Lower lobe of right lung (tissue), 2 donors: ENCODE results near the gene BANF1. TPM values are rescaled to one million over a fixed set of nuclear protein-coding genes. Genes with fewer than 3 reads are reported as not detected.

Experiments used
- ATAC-seq, 2 donors: fragments of 200-7000 bp; cut with Tn5 transposase; one replicate each; pipeline ENCODE4 v1.9.1; 2020 to 2022; ENCODE audit warnings: mild to moderate bottlenecking in 2 of 2, moderate library complexity in 2 of 2
- DNase-seq: peaks from one replicate; pipeline ENCODE4 v3.0.0-alpha.2; 2020
- H3K27ac ChIP-seq: fragments of 200-600 bp; one replicate; pipeline ENCODE4 v1.8.0; 2022
- H3K27me3 ChIP-seq: fragments of 200-600 bp; one replicate; pipeline ENCODE4 v1.8.0; 2022; ENCODE audit warnings: low read depth
- H3K36me3 ChIP-seq: fragments of 200-600 bp; one replicate; pipeline ENCODE4 v1.8.0; 2022; ENCODE audit warnings: mild to moderate bottlenecking
- H3K4me1 ChIP-seq: fragments of 200-600 bp; one replicate; pipeline ENCODE4 v1.8.0; 2022
- H3K4me3 ChIP-seq: fragments of 200-600 bp; one replicate; pipeline ENCODE4 v1.8.0; 2022; ENCODE audit warnings: mild to moderate bottlenecking
- H3K9me3 ChIP-seq: fragments of 200-600 bp; one replicate; pipeline ENCODE4 v1.8.0; 2022
- intact Hi-C: fragments of 100-400 bp; cut with DNase I; formaldehyde crosslinking; loops from one replicate; pipeline ENCODE4 v1.11.0; 2022
- total RNA-seq: library from RNA; stranded (reverse); fragmentation: NEBNext Ultra II Directional; extraction: Animal tissue kit (Norgen Biotek cat#: 25700); gene quantifications from one replicate; pipeline ENCODE4 v1.2.1, GENCODE V29; 2021
- TF ChIP-seq, protein P1 (sequence below): fragments of 200-600 bp; IDR thresholded peaks from one replicate; pipeline ENCODE4 v1.8.0; 2022; ENCODE audit warnings: antibody characterized with exemption, mild to moderate bottlenecking
- donor health status: DM: no; HTN: yes; CAD: no; lungs with severe emphysema.

Gene BANF1
- total RNA-seq, 1 donor from 2014 or later: 156 TPM

- Histone ChIP-seq H3K4me3 (peak overlapping the region; percentile 97), H3K9me3 (no peaks in the 10 kb centered on the region), H3K4me1 (peaks cover 23% of the 10 kb centered on the region), H3K36me3 (peaks cover 27% of the 10 kb centered on the region), H3K27ac (peak overlapping the region; percentile 90), H3K27me3 (no peaks in the 10 kb centered on the region)
- DNase-seq (no peak), ATAC-seq (peak in 1 of 2 donors; percentile 4)
- TF ChIP-seq, protein P1, sequence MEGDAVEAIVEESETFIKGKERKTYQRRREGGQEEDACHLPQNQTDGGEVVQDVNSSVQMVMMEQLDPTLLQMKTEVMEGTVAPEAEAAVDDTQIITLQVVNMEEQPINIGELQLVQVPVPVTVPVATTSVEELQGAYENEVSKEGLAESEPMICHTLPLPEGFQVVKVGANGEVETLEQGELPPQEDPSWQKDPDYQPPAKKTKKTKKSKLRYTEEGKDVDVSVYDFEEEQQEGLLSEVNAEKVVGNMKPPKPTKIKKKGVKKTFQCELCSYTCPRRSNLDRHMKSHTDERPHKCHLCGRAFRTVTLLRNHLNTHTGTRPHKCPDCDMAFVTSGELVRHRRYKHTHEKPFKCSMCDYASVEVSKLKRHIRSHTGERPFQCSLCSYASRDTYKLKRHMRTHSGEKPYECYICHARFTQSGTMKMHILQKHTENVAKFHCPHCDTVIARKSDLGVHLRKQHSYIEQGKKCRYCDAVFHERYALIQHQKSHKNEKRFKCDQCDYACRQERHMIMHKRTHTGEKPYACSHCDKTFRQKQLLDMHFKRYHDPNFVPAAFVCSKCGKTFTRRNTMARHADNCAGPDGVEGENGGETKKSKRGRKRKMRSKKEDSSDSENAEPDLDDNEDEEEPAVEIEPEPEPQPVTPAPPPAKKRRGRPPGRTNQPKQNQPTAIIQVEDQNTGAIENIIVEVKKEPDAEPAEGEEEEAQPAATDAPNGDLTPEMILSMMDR: no peak
- intact Hi-C loops: no loop called here
Measured at GRCh38 chr11:65960824-65961266, 41.5 kb upstream of the BANF1 start.

DNA sequence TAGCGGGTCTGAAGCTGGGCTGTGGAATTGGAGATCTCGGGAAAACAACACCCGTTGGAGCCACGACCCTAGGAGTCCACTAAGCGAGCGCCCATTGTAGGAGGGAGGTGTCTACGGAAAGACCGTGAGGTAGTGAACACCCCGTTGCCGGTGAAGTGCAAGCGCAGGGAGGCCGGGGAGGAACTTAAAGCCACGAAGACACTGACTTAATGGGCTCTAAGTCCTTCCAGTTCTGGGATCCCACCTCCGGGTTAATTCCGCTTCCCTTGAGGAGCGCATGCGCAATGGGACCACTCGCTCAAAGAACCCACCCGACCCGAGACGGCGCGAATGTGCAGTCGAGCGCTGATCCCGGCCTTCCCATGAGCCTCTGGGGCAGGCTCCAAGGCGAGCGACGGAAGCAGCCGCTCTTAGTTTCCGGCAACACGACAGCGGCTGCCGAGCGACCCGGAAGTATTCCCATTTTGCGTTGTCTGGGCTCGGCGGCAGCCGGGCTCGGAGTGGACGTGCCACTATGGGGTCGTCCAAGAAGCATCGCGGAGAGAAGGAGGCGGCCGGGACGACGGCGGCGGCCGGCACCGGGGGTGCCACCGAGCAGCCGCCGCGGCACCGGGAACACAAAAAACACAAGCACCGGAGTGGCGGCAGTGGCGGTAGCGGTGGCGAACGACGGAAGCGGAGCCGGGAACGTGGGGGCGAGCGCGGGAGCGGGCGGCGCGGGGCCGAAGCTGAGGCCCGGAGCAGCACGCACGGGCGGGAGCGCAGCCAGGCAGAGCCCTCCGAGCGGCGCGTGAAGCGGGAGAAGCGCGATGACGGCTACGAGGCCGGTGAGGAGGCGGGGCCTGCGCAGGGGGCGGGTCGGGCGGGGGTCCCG is 40.8 kb upstream of the BANF1 start, which contains the start of gene SART1:
Gene SART1 (plus strand): TSS at position 468 of the 874 bp plus-strand sequence. CDS start 47 bp downstream, at position 515.
- Histone ChIP-seq H3K4me1 (peaks cover 23% of the 10 kb centered on the region), H3K27ac (peak within 1 kb of the TSS; percentile 90), H3K9me3 (no peaks in the 10 kb centered on the region), H3K4me3 (peak within 1 kb of the TSS; percentile 97), H3K27me3 (no peaks in the 10 kb centered on the region), H3K36me3 (peaks cover 33% of the 10 kb centered on the region)
- TF ChIP-seq, protein P1: no peak
- ATAC-seq (peak; percentile 97 to 99), DNase-seq (peak; percentile 99)
- intact Hi-C loops: no loop called here

DNA sequence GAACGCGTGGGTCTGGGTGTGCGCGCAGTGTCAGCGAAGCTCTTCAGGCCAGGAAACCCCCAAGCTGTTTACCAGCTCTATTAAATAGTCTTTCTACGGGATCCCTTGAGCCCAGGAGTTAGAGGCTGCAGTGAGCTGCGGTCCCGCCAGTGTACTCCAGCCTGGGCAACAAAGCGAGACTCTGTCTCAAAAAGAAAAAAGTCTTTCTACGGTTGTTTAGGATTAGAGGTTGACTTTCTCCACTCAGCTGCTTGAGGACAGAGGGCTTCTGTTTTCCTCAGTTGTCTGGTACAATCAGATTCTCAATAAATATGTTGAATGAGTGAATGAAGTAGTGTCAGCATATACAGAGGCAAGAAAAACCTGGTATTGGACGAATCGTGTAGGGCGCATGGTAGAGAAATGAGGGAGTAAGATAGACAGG is 40.1 kb upstream of the BANF1 start:
- H3K27me3 ChIP-seq: no peaks in the 10 kb centered on the region
- peaks cover 40% of the 10 kb centered on the region for H3K36me3 ChIP-seq
- peak overlapping the region; percentile 90 for H3K27ac ChIP-seq
- DNase-seq: no peak
- ATAC-seq: peak in 1 of 2 donors; percentile 20
- TF ChIP-seq, protein P1: no peak
- no peaks in the 10 kb centered on the region for H3K9me3 ChIP-seq
- intact Hi-C loops: no loop called here
- H3K4me3 ChIP-seq: peak overlapping the region; percentile 97
- peaks cover 23% of the 10 kb centered on the region for H3K4me1 ChIP-seq

DNA sequence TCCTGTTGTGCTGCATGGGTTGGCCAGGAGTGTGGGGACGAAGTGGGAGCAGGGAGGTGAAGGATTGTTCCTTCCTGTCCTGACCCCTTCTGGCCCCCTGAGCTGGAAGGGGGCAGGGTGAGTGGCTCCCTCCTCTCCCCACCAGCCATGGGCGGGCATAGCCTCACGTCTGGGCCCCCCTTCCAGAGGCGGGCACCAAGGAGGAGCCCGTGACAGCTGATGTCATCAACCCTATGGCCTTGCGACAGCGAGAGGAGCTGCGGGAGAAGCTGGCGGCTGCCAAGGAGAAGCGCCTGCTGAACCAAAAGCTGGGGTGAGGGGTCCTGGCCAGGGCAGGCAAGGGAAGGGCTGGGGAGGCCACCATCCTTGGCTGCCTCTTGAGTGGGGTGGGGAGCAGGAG is 37.4 kb upstream of the BANF1 start:
- Histone ChIP-seq H3K27ac (no peak overlapping the region), H3K4me1 (peaks cover 43% of the 10 kb centered on the region), H3K36me3 (peaks cover 67% of the 10 kb centered on the region), H3K27me3 (no peaks in the 10 kb centered on the region), H3K4me3 (no peak overlapping the region), H3K9me3 (no peaks in the 10 kb centered on the region)
- no peak for ATAC-seq
- DNase-seq: no peak
- TF ChIP-seq, protein P1: no peak
- intact Hi-C loops: no loop called here

DNA sequence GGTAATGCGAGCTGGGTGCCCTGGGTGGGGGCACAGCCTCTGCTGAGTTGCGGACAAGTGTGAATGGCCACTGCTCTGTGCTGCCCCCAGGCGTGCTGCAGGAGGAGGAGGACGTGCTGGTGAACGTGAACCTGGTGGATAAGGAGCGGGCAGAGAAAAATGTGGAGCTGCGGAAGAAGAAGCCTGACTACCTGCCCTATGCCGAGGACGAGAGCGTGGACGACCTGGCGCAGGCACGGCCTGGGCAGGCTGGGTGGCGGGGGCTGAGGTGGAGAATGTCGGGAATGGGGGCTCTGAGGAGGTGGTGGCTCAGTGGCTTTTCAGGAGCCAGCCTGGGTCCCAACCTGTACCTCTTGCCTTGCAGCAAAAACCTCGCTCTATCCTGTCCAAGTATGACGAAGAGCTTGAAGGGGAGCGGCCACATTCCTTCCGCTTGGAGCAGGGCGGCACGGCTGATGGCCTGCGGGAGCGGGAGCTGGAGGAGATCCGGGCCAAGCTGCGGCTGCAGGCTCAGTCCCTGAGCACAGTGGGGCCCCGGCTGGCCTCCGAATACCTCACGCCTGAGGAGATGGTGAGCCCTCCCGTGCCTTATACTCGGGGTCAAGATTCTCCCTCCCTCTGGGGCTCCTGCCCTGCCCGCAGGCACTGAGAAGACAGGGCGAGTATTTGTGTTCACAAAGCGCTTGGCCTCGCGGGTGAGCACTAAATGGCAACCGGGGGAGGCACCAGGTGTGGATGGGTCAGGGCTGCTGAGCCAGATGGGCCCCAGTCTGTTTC is 36.1 kb upstream of the BANF1 start:
- intact Hi-C loops: no loop called here

More for the DNA sequence above, 36.1 kb upstream of the BANF1 start:
- H3K4me1 ChIP-seq: peaks cover 48% of the 10 kb centered on the region
- H3K4me3 ChIP-seq: no peak overlapping the region
- H3K9me3 ChIP-seq: no peaks in the 10 kb centered on the region
- ATAC-seq (no peak), DNase-seq (no peak)
- no peaks in the 10 kb centered on the region for H3K27me3 ChIP-seq
- peaks cover 73% of the 10 kb centered on the region for H3K36me3 ChIP-seq
- TF ChIP-seq, protein P1: no peak
- H3K27ac ChIP-seq: no peak overlapping the region
